Globus pallidus (tissue), 1 donor: ENCODE data around the gene MTSS2.
"Not testable (repeated sequence)": the region's sequence is repeated elsewhere in the genome, so short reads cannot be mapped to it uniquely, and the experiment has no call there.

Experiments used
- DNase-seq: peaks from one replicate; pipeline ENCODE4 v3.0.0-alpha.2; 2015; ENCODE audit warnings: low spot score

Gene MTSS2

GRCh38 chr16:70674221-70675014, 11.4 kb downstream of the MTSS2 start:
- DNase-seq: no peak

GRCh38 chr16:70670938-70671337, 14.9 kb downstream of the MTSS2 start:
- DNase-seq: not testable (repeated sequence)

- no peak for DNase-seq
Measured at GRCh38 chr16:70670175-70670574, 15.7 kb downstream of the MTSS2 start.

- DNase-seq: no peak
Measured at GRCh38 chr16:70665806-70666735, 19.8 kb downstream of the MTSS2 start.

- DNase-seq: no peak
Measured at GRCh38 chr16:70665113-70665694, 20.6 kb downstream of the MTSS2 start.

- DNase-seq: no peak
Measured at GRCh38 chr16:70664325-70665112, 21.3 kb downstream of the MTSS2 start.

GRCh38 chr16:70663524-70664324, 22.1 kb downstream of the MTSS2 start:
- DNase-seq: no peak

GRCh38 chr16:70662991-70663523, 22.8 kb downstream of the MTSS2 start:
- DNase-seq: no peak

GRCh38 chr16:70661918-70662641, 23.8 kb downstream of the MTSS2 start:
- DNase-seq: no peak

GRCh38 chr16:70661534-70661917, 24.3 kb downstream of the MTSS2 start:
- DNase-seq: no peak

GRCh38 chr16:70660672-70661350, 25.0 kb downstream of the MTSS2 start:
- no peak for DNase-seq

GRCh38 chr16:70659953-70660671, 25.7 kb downstream of the MTSS2 start:
- DNase-seq: no peak

GRCh38 chr16:70659546-70659945, 26.3 kb downstream of the MTSS2 start:
- DNase-seq: no peak

- DNase-seq: no peak
Measured at GRCh38 chr16:70658921-70659320, 26.9 kb downstream of the MTSS2 start.

GRCh38 chr16:70657956-70658355, 27.9 kb downstream of the MTSS2 start:
- DNase-seq: no peak

- DNase-seq: no peak
Measured at GRCh38 chr16:70656712-70657263, 29.1 kb downstream of the MTSS2 start.

GRCh38 chr16:70656065-70656711, 29.7 kb downstream of the MTSS2 start:
- no peak for DNase-seq
